ENCODE data around the gene XRCC3.

The XRCC3 gene

GRCh38 chr14:103715052-103716000 is at the start of gene XRCC3, which contains the start of gene ZFYVE21:
TSS of gene XRCC3 (minus strand) at chr14:103715451. CDS start at chr14:103711087, 4,364 bp downstream.
TSS of gene ZFYVE21 (plus strand) at chr14:103715810. CDS start at chr14:103715842, 32 bp downstream.
- peak within 1 kb of the TSS; percentile 76 for H3K4me3 ChIP-seq (ENCODE audit: low read depth, low read length)
- DNase-seq (ENCODE audit: low read depth): peak; percentile 99
- TF ChIP-seq MAX (IDR thresholded peaks at IDR 0.05; ENCODE audit: low read depth, low read length) (peak; percentile 56), POLR2A (IDR thresholded peaks at IDR 0.05; ENCODE audit: extremely low read depth, insufficient read length) (peak; percentile 66), MYC (IDR thresholded peaks at IDR 0.05; ENCODE audit: low read depth, low read length) (peak; percentile 49)
- TF ChIP-seq, protein P1, sequence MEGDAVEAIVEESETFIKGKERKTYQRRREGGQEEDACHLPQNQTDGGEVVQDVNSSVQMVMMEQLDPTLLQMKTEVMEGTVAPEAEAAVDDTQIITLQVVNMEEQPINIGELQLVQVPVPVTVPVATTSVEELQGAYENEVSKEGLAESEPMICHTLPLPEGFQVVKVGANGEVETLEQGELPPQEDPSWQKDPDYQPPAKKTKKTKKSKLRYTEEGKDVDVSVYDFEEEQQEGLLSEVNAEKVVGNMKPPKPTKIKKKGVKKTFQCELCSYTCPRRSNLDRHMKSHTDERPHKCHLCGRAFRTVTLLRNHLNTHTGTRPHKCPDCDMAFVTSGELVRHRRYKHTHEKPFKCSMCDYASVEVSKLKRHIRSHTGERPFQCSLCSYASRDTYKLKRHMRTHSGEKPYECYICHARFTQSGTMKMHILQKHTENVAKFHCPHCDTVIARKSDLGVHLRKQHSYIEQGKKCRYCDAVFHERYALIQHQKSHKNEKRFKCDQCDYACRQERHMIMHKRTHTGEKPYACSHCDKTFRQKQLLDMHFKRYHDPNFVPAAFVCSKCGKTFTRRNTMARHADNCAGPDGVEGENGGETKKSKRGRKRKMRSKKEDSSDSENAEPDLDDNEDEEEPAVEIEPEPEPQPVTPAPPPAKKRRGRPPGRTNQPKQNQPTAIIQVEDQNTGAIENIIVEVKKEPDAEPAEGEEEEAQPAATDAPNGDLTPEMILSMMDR (IDR thresholded peaks at IDR 0.05; ENCODE audit: low read depth, low read length): no peak

DNA sequence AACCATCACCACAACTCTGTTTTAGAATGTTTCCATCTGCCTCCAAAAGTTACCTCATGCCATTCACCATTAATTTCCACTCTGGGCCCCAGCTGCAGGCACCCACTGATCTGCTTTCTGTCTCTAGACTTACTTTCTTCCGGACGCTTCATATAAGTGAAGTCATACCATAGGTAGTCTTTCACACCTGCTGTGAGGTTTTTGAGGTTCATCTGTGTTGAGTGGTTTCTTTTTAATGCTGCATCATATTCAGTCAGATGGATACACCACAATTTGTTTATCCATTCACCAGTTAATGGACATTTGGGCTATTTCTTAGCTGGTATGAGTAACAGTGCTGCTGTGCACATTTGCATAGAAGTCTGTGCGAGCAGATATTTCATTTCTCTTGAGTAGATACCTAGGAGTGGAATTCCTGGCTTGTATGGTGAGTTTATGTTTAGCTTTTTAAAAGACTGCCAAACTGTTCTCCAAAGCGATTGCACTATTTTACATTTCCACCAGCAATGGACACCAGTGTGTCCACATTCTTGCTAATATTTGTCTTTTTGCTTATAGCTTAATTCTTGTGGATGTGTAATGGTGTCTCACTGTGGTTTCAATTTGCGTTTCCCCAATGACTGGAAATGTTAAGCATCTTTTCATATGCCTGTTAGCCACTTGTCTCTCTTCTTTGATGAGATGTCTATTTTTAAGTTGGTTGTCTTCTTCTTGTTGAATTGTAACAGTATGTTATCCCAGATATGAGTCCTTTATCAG is 48.7 kb upstream of the XRCC3 start:
- TF ChIP-seq MAX (IDR thresholded peaks at IDR 0.05; ENCODE audit: low read depth, low read length): no peak
- TF ChIP-seq, protein P1 (IDR thresholded peaks at IDR 0.05; ENCODE audit: low read depth, low read length): no peak
- no peak for TF ChIP-seq MYC (IDR thresholded peaks at IDR 0.05; ENCODE audit: low read depth, low read length)
- no peak for TF ChIP-seq POLR2A (IDR thresholded peaks at IDR 0.05; ENCODE audit: extremely low read depth, insufficient read length)
- no peak overlapping the region for H3K4me3 ChIP-seq (ENCODE audit: low read depth, low read length)
- DNase-seq (ENCODE audit: low read depth): peak; percentile 28

DNA sequence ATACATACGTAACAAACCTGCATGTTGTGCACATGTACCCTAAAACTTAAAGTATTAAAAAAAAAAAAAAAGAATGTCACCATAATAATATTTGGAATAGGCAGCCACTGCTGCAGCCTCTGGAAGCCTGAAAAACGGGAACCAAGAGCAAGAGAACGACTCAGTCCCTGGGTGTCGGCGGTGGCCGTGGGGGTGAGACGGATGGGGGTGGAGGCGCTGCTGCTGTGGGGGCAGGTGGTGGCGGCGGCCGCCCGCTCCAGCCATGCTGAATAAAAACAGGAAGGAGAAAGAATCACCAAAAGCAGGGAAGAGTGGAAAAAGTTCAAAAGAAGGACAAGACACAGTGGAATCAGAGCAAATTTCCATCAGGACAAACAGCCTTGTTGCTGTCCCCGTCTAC is 47.3 kb upstream of the XRCC3 start:
- peak; percentile 74 for DNase-seq (ENCODE audit: low read depth)
- no peak overlapping the region for H3K4me3 ChIP-seq (ENCODE audit: low read depth, low read length)
- TF ChIP-seq MAX (IDR thresholded peaks at IDR 0.05; ENCODE audit: low read depth, low read length) (no peak), MYC (IDR thresholded peaks at IDR 0.05; ENCODE audit: low read depth, low read length) (no peak), POLR2A (IDR thresholded peaks at IDR 0.05; ENCODE audit: extremely low read depth, insufficient read length) (no peak)
- TF ChIP-seq, protein P1 (IDR thresholded peaks at IDR 0.05; ENCODE audit: low read depth, low read length): no peak

DNA sequence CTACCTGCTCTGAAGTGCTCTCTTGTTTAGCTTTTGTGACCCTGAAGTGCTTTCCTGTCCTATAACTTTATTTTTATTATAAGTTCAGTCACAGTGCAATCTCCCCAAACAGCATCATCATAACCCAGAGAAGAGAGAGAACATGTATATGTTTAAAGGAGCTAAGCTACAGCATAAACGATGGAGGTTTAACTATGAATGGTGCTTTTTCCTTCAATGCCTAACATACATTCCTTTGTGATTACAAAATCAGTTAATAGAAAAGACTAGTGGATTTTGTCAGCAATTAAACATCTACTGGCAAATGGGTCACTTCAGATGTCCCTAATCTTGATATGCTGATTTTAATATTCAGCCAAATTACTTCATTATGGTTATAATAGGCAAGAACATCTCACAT is 46.8 kb upstream of the XRCC3 start:
- TF ChIP-seq, protein P1 (IDR thresholded peaks at IDR 0.05; ENCODE audit: low read depth, low read length): no peak
- no peak for TF ChIP-seq POLR2A (IDR thresholded peaks at IDR 0.05; ENCODE audit: extremely low read depth, insufficient read length)
- no peak for TF ChIP-seq MYC (IDR thresholded peaks at IDR 0.05; ENCODE audit: low read depth, low read length)
- no peak for DNase-seq (ENCODE audit: low read depth)
- no peak overlapping the region for H3K4me3 ChIP-seq (ENCODE audit: low read depth, low read length)

DNA sequence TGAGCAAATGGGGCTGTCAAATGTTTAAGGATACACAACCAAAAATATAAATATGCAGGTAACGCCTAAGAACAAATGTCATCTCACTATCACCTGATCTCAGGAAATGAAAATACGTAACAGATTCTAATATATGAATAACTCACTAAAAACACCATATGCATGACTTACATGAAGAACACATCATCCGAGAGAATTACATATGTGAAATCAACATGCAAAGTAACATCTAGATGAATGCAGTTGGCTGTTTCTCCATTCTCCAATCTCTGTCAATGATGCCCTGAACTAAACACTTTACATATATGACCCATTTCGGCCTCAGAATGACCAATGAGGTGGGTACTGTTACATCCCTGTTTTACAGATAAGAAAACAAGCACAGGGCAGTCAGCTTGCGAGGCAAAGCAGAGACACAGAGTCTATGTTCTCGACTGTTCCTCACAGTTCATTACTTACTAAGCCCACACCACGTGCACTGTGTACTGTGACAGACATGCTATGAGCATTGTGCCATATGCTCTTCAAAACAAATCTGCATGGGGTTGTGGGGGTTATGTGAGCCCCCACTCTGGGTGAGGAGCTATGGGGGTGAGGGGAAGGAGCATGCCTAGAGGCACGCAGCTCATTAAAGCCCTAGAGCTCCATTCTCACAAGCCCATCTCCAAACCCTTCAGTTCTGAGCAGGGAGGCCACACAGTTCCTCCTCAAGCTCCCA is 43.0 kb upstream of the XRCC3 start:
- DNase-seq (ENCODE audit: low read depth): no peak
- TF ChIP-seq POLR2A (IDR thresholded peaks at IDR 0.05; ENCODE audit: extremely low read depth, insufficient read length): no peak
- TF ChIP-seq MAX (IDR thresholded peaks at IDR 0.05; ENCODE audit: low read depth, low read length): no peak
- TF ChIP-seq, protein P1 (IDR thresholded peaks at IDR 0.05; ENCODE audit: low read depth, low read length): no peak
- no peak for TF ChIP-seq MYC (IDR thresholded peaks at IDR 0.05; ENCODE audit: low read depth, low read length)
- H3K4me3 ChIP-seq (ENCODE audit: low read depth, low read length): no peak overlapping the region

Data from NB4 (cell line).